HG02623 (cell line): Measurements from ENCODE around the gene METRN.

Experiments used
- ATAC-seq: cut with Tn5 transposase; IDR thresholded peaks from one replicate; pipeline ENCODE4 v1.9.1; 2021; ENCODE audit warnings: moderate library complexity; ENCODE audit not compliant: unreplicated experiment

The METRN gene

GRCh38 chr16:722835-723633 lies 8.1 kb downstream of the METRN start:
- no peak for ATAC-seq

- ATAC-seq = no peak
Measured at GRCh38 chr16:723695-724094, 8.8 kb downstream of the METRN start.

- ATAC-seq = no peak
Measured at GRCh38 chr16:724188-725040, 9.5 kb downstream of the METRN start.

- ATAC-seq = no peak
Measured at GRCh38 chr16:725041-725376, 10.1 kb downstream of the METRN start.

- no peak for ATAC-seq
Measured at GRCh38 chr16:725463-726187, 10.7 kb downstream of the METRN start.

GRCh38 chr16:726188-726437 lies 11.2 kb downstream of the METRN start:
- no peak for ATAC-seq

GRCh38 chr16:726438-727290 lies 11.7 kb downstream of the METRN start, which contains the start of the genes CCDC78 and HAGHL:
Gene CCDC78 (minus strand): TSS chr16:726443. CDS start chr16:726367, 76 bp downstream.
Gene HAGHL (plus strand): TSS chr16:727106. CDS start chr16:727510, 404 bp downstream.
- ATAC-seq = no peak

GRCh38 chr16:727291-727977 lies 12.5 kb downstream of the METRN start:
- no peak for ATAC-seq

- no peak for ATAC-seq
Measured at GRCh38 chr16:728131-728889, 13.4 kb downstream of the METRN start.

- no peak for ATAC-seq
Measured at GRCh38 chr16:728890-729744, 14.2 kb downstream of the METRN start.

GRCh38 chr16:729768-730665 lies 15.1 kb downstream of the METRN start:
- no peak for ATAC-seq

- no peak for ATAC-seq
Measured at GRCh38 chr16:730666-731509, 16.0 kb downstream of the METRN start.

GRCh38 chr16:732332-732731 lies 17.4 kb downstream of the METRN start:
- no peak for ATAC-seq

GRCh38 chr16:732936-733335 lies 18.0 kb downstream of the METRN start:
- ATAC-seq = no peak

GRCh38 chr16:733382-734207 lies 18.7 kb downstream of the METRN start:
- no peak for ATAC-seq
